ENCODE measurements around the gene ATG10. TPM values are rescaled to one million over a fixed set of nuclear protein-coding genes. Genes with fewer than 3 reads are reported as not detected.

The ATG10 gene
- total RNA-seq, 1 experiment from 2014 or later, result 11.8 TPM

DNA sequence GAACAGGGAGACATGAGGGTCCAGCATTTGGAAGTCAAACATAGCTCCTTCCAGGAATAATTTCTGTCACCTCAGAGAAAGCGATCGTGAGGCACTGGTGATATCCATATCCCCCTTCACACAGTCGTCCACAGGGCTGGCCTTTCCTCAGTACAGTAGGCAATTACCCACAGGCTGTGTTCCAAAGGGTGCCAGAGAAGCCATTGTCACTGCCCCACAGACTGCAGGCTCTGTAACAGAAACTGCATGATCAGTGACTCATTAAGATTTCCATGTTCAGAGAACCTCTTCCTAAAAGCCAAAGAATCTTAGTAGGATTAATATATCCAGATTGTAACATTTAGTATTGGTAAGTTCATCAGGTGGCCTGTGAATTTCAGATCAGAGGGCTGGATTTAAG, 178.7 kb downstream of the ATG10 start:
- BruUV-seq (replicated peaks), result no TSS peak
- Histone ChIP-seq H3K9ac (ENCODE audit: low read length) (no peak overlapping the region), H3K27me3 (ENCODE audit: low read length) (no peaks in the 10 kb centered on the region), H3K79me2 (ENCODE audit: low read length) (no peaks in the 10 kb centered on the region), H3K27ac (ENCODE audit: low read length) (no peak overlapping the region), H3K9me2 (replicated peaks; ENCODE audit: low read length) (no peaks in the 10 kb centered on the region), H3K4me3 (ENCODE audit: low read length) (no peak overlapping the region), H3K4me2 (ENCODE audit: low read length) (no peak overlapping the region), H3K36me3 (ENCODE audit: low read depth, low read length) (no peaks in the 10 kb centered on the region), H3K9me3 (ENCODE audit: low read length) (no peaks in the 10 kb centered on the region), H2AFZ (ENCODE audit: low read length) (no peak overlapping the region), H3K4me1 (ENCODE audit: insufficient read depth, low read length) (no peaks in the 10 kb centered on the region), H3F3A (ENCODE audit: low read length, unreplicated experiment) (no peaks in the 10 kb centered on the region), H4K20me1 (ENCODE audit: low read length) (no peaks in the 10 kb centered on the region)
- ChIA-PET CTCF (no interaction called here), POLR2A (ENCODE audit: unreplicated experiment) (no interaction called here)
- TF ChIP-seq CTCF (conservative IDR thresholded peaks at IDR 0.05; ENCODE audit: low read depth, low read length), result no peak
- no peak for TF ChIP-seq EZH2 (IDR thresholded peaks at IDR 0.05; ENCODE audit: low read length, unreplicated experiment)
- no peak for TF ChIP-seq EZH2phosphoT487 (IDR thresholded peaks at IDR 0.05; ENCODE audit: borderline replicate concordance, low read length)
- ATAC-seq (no peak), DNase-seq (no peak)
- intact Hi-C loops (cut with micrococcal nuclease), result no loop called here

DNA sequence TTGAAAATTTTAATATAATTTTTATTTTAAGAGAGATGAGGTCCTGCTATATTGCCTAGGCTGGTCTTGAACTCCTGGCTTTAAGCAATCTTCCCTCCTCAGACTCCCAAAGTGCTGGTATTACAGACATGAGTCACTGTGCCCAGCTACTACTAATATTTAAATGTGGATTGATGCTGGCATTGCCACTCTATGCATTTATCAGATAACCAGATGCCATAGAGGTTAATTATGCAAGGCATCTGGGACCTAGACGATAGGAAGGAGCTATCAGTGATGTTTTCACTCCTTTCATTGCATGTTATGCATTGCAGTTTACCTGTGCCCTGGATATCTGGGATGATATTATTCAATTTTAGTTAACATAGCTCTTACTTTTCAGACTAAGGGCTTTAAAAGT, 179.4 kb downstream of the ATG10 start:
- no peak for DNase-seq
- no peaks in the 10 kb centered on the region for H3K36me3 ChIP-seq (ENCODE audit: low read depth, low read length)
- no peaks in the 10 kb centered on the region for H4K20me1 ChIP-seq (ENCODE audit: low read length)
- H3K9me3 ChIP-seq (ENCODE audit: low read length), result no peaks in the 10 kb centered on the region
- ChIA-PET POLR2A (ENCODE audit: unreplicated experiment) (no interaction called here), CTCF (no interaction called here)
- H3K79me2 ChIP-seq (ENCODE audit: low read length), result no peaks in the 10 kb centered on the region
- no peaks in the 10 kb centered on the region for H3K9me2 ChIP-seq (replicated peaks; ENCODE audit: low read length)
- H3K4me1 ChIP-seq (ENCODE audit: insufficient read depth, low read length), result no peaks in the 10 kb centered on the region
- ATAC-seq, result no peak
- no peaks in the 10 kb centered on the region for H3F3A ChIP-seq (ENCODE audit: low read length, unreplicated experiment)
- no peak overlapping the region for H2AFZ ChIP-seq (ENCODE audit: low read length)
- no peak overlapping the region for H3K4me3 ChIP-seq (ENCODE audit: low read length)
- no peak overlapping the region for H3K27ac ChIP-seq (ENCODE audit: low read length)
- intact Hi-C loops (cut with micrococcal nuclease), result no loop called here
- H3K4me2 ChIP-seq (ENCODE audit: low read length), result no peak overlapping the region
- TF ChIP-seq EZH2 (IDR thresholded peaks at IDR 0.05; ENCODE audit: low read length, unreplicated experiment) (no peak), EZH2phosphoT487 (IDR thresholded peaks at IDR 0.05; ENCODE audit: borderline replicate concordance, low read length) (no peak), CTCF (conservative IDR thresholded peaks at IDR 0.05; ENCODE audit: low read depth, low read length) (no peak)
- H3K27me3 ChIP-seq (ENCODE audit: low read length), result no peaks in the 10 kb centered on the region
- BruUV-seq (replicated peaks), result no TSS peak
- no peak overlapping the region for H3K9ac ChIP-seq (ENCODE audit: low read length)

DNA sequence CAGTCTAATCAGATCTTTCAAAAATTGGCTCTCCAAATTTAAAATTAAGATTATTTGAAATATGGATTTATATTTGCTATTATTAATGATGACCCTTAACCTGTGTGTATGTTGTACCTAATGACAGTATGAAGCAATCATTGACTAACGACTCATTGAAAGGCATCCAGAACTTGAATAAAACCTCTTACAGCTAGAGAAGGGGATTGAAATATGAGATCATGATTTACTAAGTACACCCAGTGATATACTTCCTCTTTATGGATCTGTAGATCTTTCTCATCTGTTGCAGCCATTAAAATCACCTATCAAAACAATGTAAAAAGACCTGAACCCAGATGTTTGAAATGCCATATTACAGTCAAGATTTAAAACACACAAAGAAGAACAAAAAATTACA, 179.8 kb downstream of the ATG10 start:
- H3K9ac ChIP-seq (ENCODE audit: low read length), result no peak overlapping the region
- no peaks in the 10 kb centered on the region for H3K36me3 ChIP-seq (ENCODE audit: low read depth, low read length)
- H3K4me2 ChIP-seq (ENCODE audit: low read length), result no peak overlapping the region
- no TSS peak for BruUV-seq (replicated peaks)
- no peak for DNase-seq
- ChIA-PET CTCF (no interaction called here), POLR2A (ENCODE audit: unreplicated experiment) (no interaction called here)
- H3K4me3 ChIP-seq (ENCODE audit: low read length), result no peak overlapping the region
- no peak overlapping the region for H3K27ac ChIP-seq (ENCODE audit: low read length)
- ATAC-seq, result peak; percentile 13; the same call in 1 of the 2 replicates
- H3K79me2 ChIP-seq (ENCODE audit: low read length), result no peaks in the 10 kb centered on the region
- H3K4me1 ChIP-seq (ENCODE audit: insufficient read depth, low read length), result no peaks in the 10 kb centered on the region
- intact Hi-C loops (cut with micrococcal nuclease), result no loop called here
- H4K20me1 ChIP-seq (ENCODE audit: low read length), result no peaks in the 10 kb centered on the region
- H3K9me3 ChIP-seq (ENCODE audit: low read length), result no peaks in the 10 kb centered on the region
- no peak overlapping the region for H2AFZ ChIP-seq (ENCODE audit: low read length)
- H3K27me3 ChIP-seq (ENCODE audit: low read length), result no peaks in the 10 kb centered on the region
- no peaks in the 10 kb centered on the region for H3F3A ChIP-seq (ENCODE audit: low read length, unreplicated experiment)
- TF ChIP-seq EZH2 (IDR thresholded peaks at IDR 0.05; ENCODE audit: low read length, unreplicated experiment), result no peak
- TF ChIP-seq CTCF (conservative IDR thresholded peaks at IDR 0.05; ENCODE audit: low read depth, low read length), result no peak
- no peak for TF ChIP-seq EZH2phosphoT487 (IDR thresholded peaks at IDR 0.05; ENCODE audit: borderline replicate concordance, low read length)
- no peaks in the 10 kb centered on the region for H3K9me2 ChIP-seq (replicated peaks; ENCODE audit: low read length)
